Bronchial epithelial cell (primary cell): ENCODE data around the gene LRP1-AS. TPM values are rescaled to one million over a fixed set of nuclear protein-coding genes. Genes with fewer than 3 reads are reported as not detected.
A peak's percentile ranks its signal among the peaks of the same experiment; 100 is the strongest.

Source experiments
- DNase-seq: peaks from one replicate; pipeline ENCODE4 v3.0.0-alpha.2; 2010; ENCODE audit warnings: low read depth
- FAIRE-seq: peaks from 2 replicates; lab custom pipeline; 2011; peaks lifted over from hg19 to GRCh38; lab: Jason Lieb, UNC
- H3K27me3 ChIP-seq: 2 replicates; pipeline ENCODE4 v1.5.1; 2011; ENCODE audit warnings: low read length; ENCODE audit not compliant: control insufficient read depth, insufficient read depth
- H3K36me3 ChIP-seq: 2 replicates; pipeline ENCODE4 v1.5.1; 2011; ENCODE audit warnings: low read length; ENCODE audit not compliant: control insufficient read depth, insufficient read depth
- H3K4me3 ChIP-seq: 2 replicates; pipeline ENCODE4 v1.5.1; 2011; ENCODE audit warnings: mild to moderate bottlenecking, low read depth, low read length, control low read depth
- total RNA-seq: library from RNA; depleted of rRNA; stranded (reverse); fragments of >200 nt; gene quantifications from 2 replicates; pipeline ENCODE4 v1.2.1, GENCODE V29; 2014
- TF ChIP-seq, protein P1 (sequence below): IDR thresholded peaks from 2 replicates; pipeline ENCODE4 v1.5.1; 2011; ENCODE audit warnings: mild to moderate bottlenecking, moderate library complexity, low read length, control low read depth, inconsistent platforms; ENCODE audit not compliant: insufficient read depth, severe bottlenecking

The LRP1-AS gene
- total RNA-seq, 1 donor from 2014 or later: not detected

DNA sequence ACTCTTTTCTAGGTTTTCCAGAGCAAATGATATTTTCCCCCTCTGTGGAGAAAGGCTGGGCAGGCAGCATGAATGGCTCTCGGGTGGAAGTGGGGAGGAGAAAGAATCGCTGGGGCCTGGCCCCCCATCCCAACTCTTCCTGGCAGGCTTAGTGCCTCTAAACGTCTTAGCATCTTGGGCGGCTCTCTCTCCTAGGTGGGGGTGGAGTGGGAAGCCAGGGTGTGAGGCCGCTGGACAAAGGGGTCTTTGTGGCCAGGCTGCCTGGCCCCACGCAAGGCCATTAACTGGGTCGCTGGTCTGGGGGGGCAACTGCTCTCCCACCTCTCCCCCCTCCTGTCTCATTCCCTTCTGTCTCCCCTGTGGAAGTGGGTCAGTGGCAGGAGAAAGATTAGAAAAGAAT, 4.7 kb downstream of the LRP1-AS start:
- no peak overlapping the region for H3K4me3 ChIP-seq
- H3K36me3 ChIP-seq: peaks cover 40% of the 10 kb centered on the region
- H3K27me3 ChIP-seq: no peaks in the 10 kb centered on the region
- DNase-seq (no peak), FAIRE-seq (no peak)
- TF ChIP-seq, protein P1, sequence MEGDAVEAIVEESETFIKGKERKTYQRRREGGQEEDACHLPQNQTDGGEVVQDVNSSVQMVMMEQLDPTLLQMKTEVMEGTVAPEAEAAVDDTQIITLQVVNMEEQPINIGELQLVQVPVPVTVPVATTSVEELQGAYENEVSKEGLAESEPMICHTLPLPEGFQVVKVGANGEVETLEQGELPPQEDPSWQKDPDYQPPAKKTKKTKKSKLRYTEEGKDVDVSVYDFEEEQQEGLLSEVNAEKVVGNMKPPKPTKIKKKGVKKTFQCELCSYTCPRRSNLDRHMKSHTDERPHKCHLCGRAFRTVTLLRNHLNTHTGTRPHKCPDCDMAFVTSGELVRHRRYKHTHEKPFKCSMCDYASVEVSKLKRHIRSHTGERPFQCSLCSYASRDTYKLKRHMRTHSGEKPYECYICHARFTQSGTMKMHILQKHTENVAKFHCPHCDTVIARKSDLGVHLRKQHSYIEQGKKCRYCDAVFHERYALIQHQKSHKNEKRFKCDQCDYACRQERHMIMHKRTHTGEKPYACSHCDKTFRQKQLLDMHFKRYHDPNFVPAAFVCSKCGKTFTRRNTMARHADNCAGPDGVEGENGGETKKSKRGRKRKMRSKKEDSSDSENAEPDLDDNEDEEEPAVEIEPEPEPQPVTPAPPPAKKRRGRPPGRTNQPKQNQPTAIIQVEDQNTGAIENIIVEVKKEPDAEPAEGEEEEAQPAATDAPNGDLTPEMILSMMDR: no peak

GRCh38 chr12:57142121-57142520, 5.3 kb downstream of the LRP1-AS start:
- no peak for DNase-seq
- H3K27me3 ChIP-seq: no peaks in the 10 kb centered on the region
- H3K4me3 ChIP-seq: no peak overlapping the region
- TF ChIP-seq, protein P1: no peak
- FAIRE-seq: peak; percentile 52
- H3K36me3 ChIP-seq: peaks cover 40% of the 10 kb centered on the region

DNA sequence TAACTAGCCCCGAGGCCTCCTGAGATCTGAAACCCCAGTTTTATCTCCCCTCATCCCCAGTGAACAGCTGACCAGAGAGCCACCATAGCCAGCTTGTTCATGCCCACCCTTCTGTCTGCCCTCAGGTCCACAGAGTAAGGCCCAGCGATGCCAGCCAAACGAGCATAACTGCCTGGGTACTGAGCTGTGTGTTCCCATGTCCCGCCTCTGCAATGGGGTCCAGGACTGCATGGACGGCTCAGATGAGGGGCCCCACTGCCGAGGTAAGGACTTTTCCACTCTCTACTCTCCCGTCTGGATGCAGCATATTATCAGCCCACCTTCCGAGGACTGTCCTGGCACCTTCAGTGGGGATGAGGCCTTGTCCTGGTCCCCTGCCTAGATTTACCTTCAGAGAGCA, 6.2 kb downstream of the LRP1-AS start:
- FAIRE-seq: no peak

DNA sequence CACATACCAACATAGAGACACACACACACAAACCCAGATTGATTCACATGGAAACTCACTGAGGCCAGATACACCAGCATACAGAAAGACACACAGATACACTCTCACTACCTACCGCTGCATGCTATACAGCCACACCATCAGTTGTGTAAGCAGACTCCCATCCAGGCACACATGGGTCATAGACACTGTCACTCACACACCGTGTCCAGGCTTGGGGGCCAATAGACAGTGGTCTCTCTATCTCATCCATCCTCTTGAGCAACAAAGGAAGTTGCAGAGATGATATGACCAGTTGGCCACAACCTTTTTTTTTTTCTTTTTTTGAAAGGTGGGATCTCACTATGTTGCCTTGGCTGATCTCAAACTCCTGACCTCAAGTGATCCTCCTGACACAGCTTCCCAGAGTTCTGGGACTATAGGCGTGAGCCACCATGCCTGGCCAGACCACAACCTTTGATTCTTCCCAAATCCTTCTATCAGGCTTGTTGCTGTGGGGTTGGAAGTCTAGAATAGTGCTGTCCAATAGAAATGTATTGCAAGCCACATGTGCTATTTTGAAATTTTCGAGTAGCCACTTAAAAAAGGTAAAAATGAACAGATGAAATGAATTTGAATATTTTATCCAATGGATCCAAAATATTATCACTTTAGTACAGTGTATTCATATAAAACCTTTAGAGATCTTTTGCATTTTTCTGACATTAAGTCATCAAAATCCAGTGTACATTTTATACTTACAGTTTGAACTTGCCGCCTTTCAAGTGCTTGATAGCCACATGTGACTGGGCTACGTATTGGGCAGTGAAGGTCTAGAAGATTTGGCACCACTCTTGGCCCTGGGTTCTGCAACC, 7.4 kb downstream of the LRP1-AS start:
- H3K4me3 ChIP-seq: no peak overlapping the region
- DNase-seq: no peak
- no peaks in the 10 kb centered on the region for H3K27me3 ChIP-seq
- H3K36me3 ChIP-seq: peaks cover 37% of the 10 kb centered on the region
- FAIRE-seq: peak; percentile 62
- TF ChIP-seq, protein P1: no peak

More for the DNA sequence above, 6.2 kb downstream of the LRP1-AS start:
- TF ChIP-seq, protein P1: no peak
- Histone ChIP-seq H3K36me3 (peaks cover 40% of the 10 kb centered on the region), H3K4me3 (no peak overlapping the region), H3K27me3 (no peaks in the 10 kb centered on the region)
- DNase-seq: no peak

DNA sequence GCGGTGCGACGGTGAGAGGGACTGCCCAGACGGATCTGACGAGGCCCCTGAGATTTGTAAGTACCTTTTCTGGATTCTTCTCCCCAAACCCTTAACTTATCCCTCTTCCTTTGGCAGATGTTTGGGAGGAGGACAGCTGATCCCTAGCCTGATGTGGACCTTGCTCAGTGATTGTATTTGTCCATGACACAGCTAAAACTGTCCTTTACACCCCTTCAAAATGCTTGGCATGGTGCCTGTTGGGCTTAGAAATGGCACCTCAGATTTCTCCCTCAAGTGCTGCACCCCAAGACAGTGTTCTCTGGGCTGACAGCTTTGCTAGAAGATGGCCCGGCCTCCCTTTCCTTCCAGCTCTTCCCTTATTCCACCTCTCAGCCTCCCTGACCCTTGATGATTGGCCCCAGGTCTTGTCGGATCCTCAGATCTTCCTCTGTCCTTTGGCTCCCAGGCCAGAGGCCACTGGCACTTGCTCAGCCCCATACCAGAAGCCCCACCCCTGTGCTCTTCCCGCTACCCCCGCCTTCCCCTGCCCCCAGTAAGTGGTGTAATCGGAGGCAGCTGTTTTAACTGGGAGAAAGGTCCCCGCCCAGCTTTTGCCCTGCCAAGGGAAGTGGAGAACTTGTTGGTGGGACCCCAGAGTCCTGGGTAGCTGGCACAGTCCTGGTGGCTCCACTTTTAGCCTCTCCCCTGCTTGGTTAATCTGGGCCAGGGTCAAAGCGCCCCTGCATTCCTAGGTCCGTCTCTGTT, 8.7 kb downstream of the LRP1-AS start:
- TF ChIP-seq, protein P1: no peak
- H3K36me3 ChIP-seq: peaks cover 31% of the 10 kb centered on the region
- H3K27me3 ChIP-seq: no peaks in the 10 kb centered on the region
- no peak for FAIRE-seq
- H3K4me3 ChIP-seq: no peak overlapping the region
- no peak for DNase-seq
